Natural killer cell (primary cell): ENCODE measurements around the gene PCDHGB5. TPM values are rescaled to one million over a fixed set of nuclear protein-coding genes. Genes with fewer than 3 reads are reported as not detected.
"Not testable (repeated sequence)": the region's sequence is repeated elsewhere in the genome, so short reads cannot be mapped to it uniquely, and the experiment has no call there.

ENCODE experiments used
- ATAC-seq, 3 donors: fragments of 150-1000 bp in 2 of 3; fragments of 200-7000 bp in 1 of 3; cut with Tn5 transposase; 1 replicate in 1 of 3; 2 replicates in 2 of 3; pipeline ENCODE4 v1.10.0; 2021; ENCODE audit warnings: mild to moderate bottlenecking in 2 of 3, moderate library complexity in 2 of 3
- DNase-seq, 2 donors: peaks; one replicate each; pipeline versions ENCODE4 v3.0.0 to v3.0.0-alpha.2; 2013 to 2021; ENCODE audit warnings: mixed read lengths in 1 of 2
- H3K27ac ChIP-seq: one replicate; pipeline ENCODE4 v1.5.1; 2013; ENCODE audit warnings: mild to moderate bottlenecking, low read length
- H3K27me3 ChIP-seq: one replicate; pipeline ENCODE4 v1.6.1; 2013; ENCODE audit warnings: low read length; ENCODE audit not compliant: control insufficient read depth, insufficient read depth
- H3K36me3 ChIP-seq: one replicate; pipeline ENCODE4 v1.6.1; 2013; ENCODE audit warnings: low read length; ENCODE audit not compliant: control insufficient read depth, insufficient read depth
- H3K4me1 ChIP-seq: one replicate; pipeline ENCODE4 v1.6.1; 2013; ENCODE audit warnings: low read length; ENCODE audit not compliant: control insufficient read depth, insufficient read depth
- H3K4me3 ChIP-seq: one replicate; pipeline ENCODE4 v1.5.1; 2013; ENCODE audit warnings: low read length
- H3K9me3 ChIP-seq: one replicate; pipeline ENCODE4 v1.6.1; 2013; ENCODE audit warnings: low read length; ENCODE audit not compliant: control insufficient read depth, insufficient read depth
- H3K27ac Mint-ChIP-seq, 2 donors: one replicate each; pipeline ENCODE4 v1.8.0; 2022; ENCODE audit warnings: mild to moderate bottlenecking in 2 of 2, mixed read lengths in 2 of 2, moderate library complexity in 1 of 2
- H3K27me3 Mint-ChIP-seq, 2 donors: one replicate each; pipeline ENCODE4 v1.8.0; 2022; ENCODE audit warnings: low read depth in 2 of 2, mixed read lengths in 2 of 2
- H3K36me3 Mint-ChIP-seq: one replicate; pipeline ENCODE4 v1.8.0; 2022; ENCODE audit warnings: mixed read lengths
- H3K4me1 Mint-ChIP-seq, 2 donors: one replicate each; pipeline ENCODE4 v1.8.0; 2022; ENCODE audit warnings: mixed read lengths in 2 of 2
- H3K4me3 Mint-ChIP-seq: one replicate; pipeline ENCODE4 v1.8.0; 2022; ENCODE audit warnings: mild to moderate bottlenecking, moderate library complexity, mixed read lengths
- H3K9me3 Mint-ChIP-seq, 2 donors: one replicate each; pipeline ENCODE4 v1.8.0; 2022; ENCODE audit warnings: mixed read lengths in 2 of 2
- CTCF ChIP-seq: fragments of 200-600 bp; IDR thresholded peaks from one replicate; pipeline ENCODE4 v1.8.0; 2022; ENCODE audit warnings: antibody characterized with exemption
- WGBS: methylation state at CpG from one replicate; pipeline ENCODE4 v1.1.7; 2013; ENCODE audit warnings: missing lambda C conversion rate; ENCODE audit not compliant: insufficient coverage; 5-methylcytosine and 5-hydroxymethylcytosine counted together
- intact Hi-C: fragments of 100-400 bp; cut with micrococcal nuclease; formaldehyde crosslinking; loops from one replicate; pipeline ENCODE4 v1.14.2; 2022
- total RNA-seq, 4 donors: library from RNA; stranded (reverse); fragments of 120-200 nt in 1 of 4; gene quantifications; one replicate each; pipeline versions ENCODE4 v1.2.3 to v1.2.4, GENCODE V29; 2013 to 2022

PCDHGB5 gene
- total RNA-seq, 3 donors from 2014 or later (not counting 1 experiment from before 2014, with no cell fraction given), result 1.3 to 4.2 (median 3.1) TPM

GRCh38 chr5:141411575-141411974, 13.8 kb downstream of the PCDHGB5 start:
- WGBS, result 49% methylated on average over 3 of the region's 3 CpGs
- intact Hi-C loops, result loop anchor here (5.0 kb wide), 1 partner anchor 101 kb away; no protein-coding TSS in a partner anchor
- peaks cover 34 to 54% of the 10 kb centered on the region in 2 donors for H3K4me1 Mint-ChIP-seq
- Histone ChIP-seq H3K27me3 (peaks cover 65% of the 10 kb centered on the region), H3K36me3 (no peaks in the 10 kb centered on the region), H3K4me3 (no peak overlapping the region), H3K4me1 (peaks cover 24% of the 10 kb centered on the region), H3K9me3 (peaks cover 21% of the 10 kb centered on the region), H3K27ac (peak overlapping the region; percentile 22)
- peaks cover 2 to 7% of the 10 kb centered on the region in 2 donors for H3K9me3 Mint-ChIP-seq
- peaks cover 31% of the 10 kb centered on the region for H3K36me3 Mint-ChIP-seq
- peak overlapping the region; percentile 67 for H3K4me3 Mint-ChIP-seq
- H3K27ac Mint-ChIP-seq, result peak overlapping the region in 1 of 2 donors; percentile 82
- H3K27me3 Mint-ChIP-seq, result peaks cover 50 to 59% of the 10 kb centered on the region in 2 donors
- ATAC-seq, result peak; percentile 46 to 67 (median 67)
- TF ChIP-seq CTCF, result no peak
- no peak for DNase-seq

- H3K4me3 Mint-ChIP-seq, result peak within 1 kb of the TSS; percentile 93
- peak; percentile 63 for TF ChIP-seq CTCF
- DNase-seq (peak in 1 of 2 donors; percentile 73), ATAC-seq (peak; percentile 63 to 67 (median 65))
- no peaks in the 10 kb centered on the region for H3K36me3 ChIP-seq
- H3K4me1 ChIP-seq, result peaks cover 27% of the 10 kb centered on the region
- H3K4me3 ChIP-seq, result peak within 1 kb of the TSS; percentile 22
- H3K27ac Mint-ChIP-seq, result peak within 1 kb of the TSS; percentile 61 to 82
- H3K4me1 Mint-ChIP-seq, result peaks cover 35 to 54% of the 10 kb centered on the region in 2 donors
- H3K36me3 Mint-ChIP-seq, result peaks cover 36% of the 10 kb centered on the region
- WGBS, result 20% methylated on average over 31 of the region's 31 CpGs
- peaks cover 68% of the 10 kb centered on the region for H3K27me3 ChIP-seq
- intact Hi-C loops, result loop anchor here (2.0 to 5.0 kb wide), 2 partner anchors 99 to 152 kb away; no protein-coding TSS in a partner anchor
- H3K9me3 ChIP-seq, result peaks cover 21% of the 10 kb centered on the region
- H3K27ac ChIP-seq, result peak within 1 kb of the TSS; percentile 22
- peaks cover 52 to 60% of the 10 kb centered on the region in 2 donors for H3K27me3 Mint-ChIP-seq
- H3K9me3 Mint-ChIP-seq, result peaks cover 2 to 9% of the 10 kb centered on the region in 2 donors
Observed at GRCh38 chr5:141412854-141413539, 15.2 kb downstream of the PCDHGB5 start, which contains the start of gene PCDHGA10. TSS of gene PCDHGA10 (plus strand) at chr5:141412987. CDS start at chr5:141413176, 189 bp downstream.

- peaks cover 68% of the 10 kb centered on the region for H3K27me3 ChIP-seq
- Mint-ChIP-seq H3K27me3 (peaks cover 52 to 63% of the 10 kb centered on the region in 2 donors), H3K4me3 (peak overlapping the region; percentile 93), H3K36me3 (peaks cover 36% of the 10 kb centered on the region), H3K27ac (peak overlapping the region; percentile 61 to 82), H3K9me3 (peaks cover 2 to 7% of the 10 kb centered on the region in 2 donors), H3K4me1 (peaks cover 38 to 51% of the 10 kb centered on the region in 2 donors)
- peaks cover 25% of the 10 kb centered on the region for H3K4me1 ChIP-seq
- H3K36me3 ChIP-seq, result no peaks in the 10 kb centered on the region
- intact Hi-C loops, result loop anchor here (2.0 to 5.0 kb wide), 2 partner anchors 99 to 151 kb away; no protein-coding TSS in a partner anchor
- H3K9me3 ChIP-seq, result peaks cover 24% of the 10 kb centered on the region
- peak overlapping the region; percentile 22 for H3K4me3 ChIP-seq
- 22% methylated on average over 23 of the region's 25 CpGs for WGBS
- ATAC-seq (no peak), DNase-seq (no peak)
- TF ChIP-seq CTCF, result no peak
- H3K27ac ChIP-seq, result no peak overlapping the region
Observed at GRCh38 chr5:141413540-141414069, 15.9 kb downstream of the PCDHGB5 start.

GRCh38 chr5:141414548-141415274, 17.0 kb downstream of the PCDHGB5 start:
- not testable (repeated sequence) for ATAC-seq, H3K27ac ChIP-seq, H3K36me3 ChIP-seq, H3K9me3 Mint-ChIP-seq, H3K4me3 ChIP-seq, DNase-seq
- peaks cover 32% of the 10 kb centered on the region for H3K36me3 Mint-ChIP-seq
- peak overlapping the region; percentile 73 for H3K4me3 Mint-ChIP-seq
- peak overlapping the region in 1 of 2 donors; percentile 82 for H3K27ac Mint-ChIP-seq
- WGBS, result 43% methylated on average over 46 of the region's 46 CpGs
- H3K27me3 ChIP-seq, result peaks cover 65% of the 10 kb centered on the region
- peaks cover 27% of the 10 kb centered on the region for H3K9me3 ChIP-seq
- H3K4me1 ChIP-seq, result peaks cover 25% of the 10 kb centered on the region
- H3K27me3 Mint-ChIP-seq, result peaks cover 53 to 67% of the 10 kb centered on the region in 2 donors
- intact Hi-C loops, result loop anchor here (5.0 kb wide), 1 partner anchor 98 kb away; no protein-coding TSS in a partner anchor
- H3K4me1 Mint-ChIP-seq, result peaks cover 38 to 47% of the 10 kb centered on the region in 2 donors

GRCh38 chr5:141415275-141415618, 17.5 kb downstream of the PCDHGB5 start:
- DNase-seq, H3K9me3 Mint-ChIP-seq, H3K27ac Mint-ChIP-seq, H3K36me3 ChIP-seq, intact Hi-C loops, ATAC-seq, H3K27ac ChIP-seq, H3K4me3 ChIP-seq: not testable (repeated sequence)
- Mint-ChIP-seq H3K27me3 (peaks cover 54 to 69% of the 10 kb centered on the region in 2 donors), H3K4me1 (peaks cover 38 to 44% of the 10 kb centered on the region in 2 donors), H3K4me3 (peak overlapping the region; percentile 73), H3K36me3 (peaks cover 30% of the 10 kb centered on the region)
- Histone ChIP-seq H3K4me1 (peaks cover 25% of the 10 kb centered on the region), H3K27me3 (peaks cover 65% of the 10 kb centered on the region), H3K9me3 (peaks cover 30% of the 10 kb centered on the region)
- WGBS, result 25% methylated on average over 24 of the region's 24 CpGs
